NCI-H2196 treated with DMSO at 0.1 percent for 48 hours (cell line): ENCODE data around the gene BMP2K.
A peak's percentile ranks its signal among the peaks of the same experiment; 100 is the strongest.
"Not testable (repeated sequence)": the region's sequence is repeated elsewhere in the genome, so short reads cannot be mapped to it uniquely, and the experiment has no call there.

Source experiments
- DNase-seq: peaks from one replicate; lab custom pipeline; 2025; ENCODE audit not compliant: unreplicated experiment; lab: John Stamatoyannopoulos, UW

The BMP2K gene

DNA sequence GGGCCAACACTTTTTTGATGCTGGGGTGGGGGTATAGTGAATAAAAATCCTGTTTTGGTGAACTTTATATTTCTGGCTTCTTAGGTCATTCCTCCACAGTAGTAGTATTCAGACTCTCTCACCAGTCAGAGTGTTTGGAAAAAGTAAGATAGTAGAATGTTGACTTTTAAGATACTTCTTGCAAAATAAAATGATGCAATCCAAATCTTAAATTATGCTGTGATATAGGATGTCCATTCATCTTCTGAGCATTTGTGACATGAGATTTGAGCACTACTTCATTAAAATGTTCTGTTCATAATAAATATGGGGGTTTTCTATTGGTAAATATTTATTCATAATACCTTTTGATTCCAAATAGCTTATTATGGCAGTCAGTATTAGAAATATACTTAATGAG is 70.1 kb downstream of the BMP2K start:
- no peak for DNase-seq

DNA sequence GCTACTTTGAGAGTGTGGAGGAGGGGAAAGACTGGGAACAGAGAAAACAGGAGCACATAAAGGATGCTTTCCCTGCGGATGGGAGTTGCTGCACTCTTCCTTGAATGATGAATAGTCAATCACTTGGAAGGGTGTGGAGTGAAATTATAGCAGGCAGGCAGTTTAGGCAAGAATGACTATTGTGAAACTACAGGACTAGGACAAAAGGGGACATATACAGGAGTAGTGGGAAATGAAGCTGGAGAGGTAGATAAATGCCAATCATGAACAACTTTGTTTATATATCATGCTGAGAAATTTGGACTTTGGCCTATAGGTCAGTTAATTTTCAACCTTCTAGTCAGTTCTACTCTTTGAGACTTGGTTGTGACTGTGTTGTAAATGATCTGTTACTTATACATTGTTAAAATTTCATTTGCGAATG is 86.2 kb downstream of the BMP2K start:
- DNase-seq, result no peak

DNA sequence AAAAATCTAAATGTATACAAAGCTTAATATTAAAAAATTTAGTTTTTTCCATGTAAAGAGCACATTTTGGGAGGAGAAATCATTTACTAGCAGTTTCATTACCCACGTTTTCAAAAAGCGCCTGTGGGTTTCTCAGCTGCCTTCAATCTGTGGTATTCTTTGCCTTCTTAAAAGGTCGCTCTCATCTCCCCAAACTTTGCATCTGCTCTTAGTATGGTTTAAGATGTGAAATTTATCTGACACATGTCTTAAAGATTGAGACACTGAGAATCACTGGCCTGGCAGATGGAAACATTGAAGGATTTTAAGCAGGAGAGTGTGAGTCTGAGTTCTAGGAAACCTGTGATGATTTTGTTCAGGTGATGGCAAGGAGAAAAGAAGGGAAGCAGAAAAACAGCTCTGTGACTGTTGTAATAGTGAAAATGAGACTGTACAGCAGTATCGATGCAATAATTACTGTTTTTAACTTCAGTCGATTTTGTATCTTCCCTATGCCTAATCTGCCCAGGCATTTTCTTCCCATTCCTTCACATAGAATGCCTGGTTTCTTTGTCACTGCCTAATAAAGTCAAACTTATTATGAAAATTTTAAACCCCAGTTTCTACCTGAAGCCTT is 87.2 kb downstream of the BMP2K start:
- DNase-seq, result no peak

DNA sequence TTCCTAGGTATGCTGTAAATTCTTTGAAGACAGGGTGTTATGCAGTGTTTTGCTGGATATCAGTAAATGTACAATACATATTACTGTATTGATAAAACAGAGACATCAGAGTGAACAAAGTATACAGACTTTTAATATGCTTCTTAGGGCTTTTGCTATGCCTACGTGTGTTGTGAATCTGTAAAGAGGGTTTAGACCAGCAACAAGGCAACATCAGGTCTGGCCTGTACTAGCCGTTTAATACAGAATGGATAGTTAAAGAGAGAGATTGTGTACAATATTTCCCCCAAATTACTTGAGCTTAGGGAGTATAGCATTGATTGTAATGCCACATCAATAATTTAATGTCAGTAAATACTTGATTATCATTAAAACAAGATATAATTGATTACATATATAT is 87.8 kb downstream of the BMP2K start:
- DNase-seq, result no peak

DNA sequence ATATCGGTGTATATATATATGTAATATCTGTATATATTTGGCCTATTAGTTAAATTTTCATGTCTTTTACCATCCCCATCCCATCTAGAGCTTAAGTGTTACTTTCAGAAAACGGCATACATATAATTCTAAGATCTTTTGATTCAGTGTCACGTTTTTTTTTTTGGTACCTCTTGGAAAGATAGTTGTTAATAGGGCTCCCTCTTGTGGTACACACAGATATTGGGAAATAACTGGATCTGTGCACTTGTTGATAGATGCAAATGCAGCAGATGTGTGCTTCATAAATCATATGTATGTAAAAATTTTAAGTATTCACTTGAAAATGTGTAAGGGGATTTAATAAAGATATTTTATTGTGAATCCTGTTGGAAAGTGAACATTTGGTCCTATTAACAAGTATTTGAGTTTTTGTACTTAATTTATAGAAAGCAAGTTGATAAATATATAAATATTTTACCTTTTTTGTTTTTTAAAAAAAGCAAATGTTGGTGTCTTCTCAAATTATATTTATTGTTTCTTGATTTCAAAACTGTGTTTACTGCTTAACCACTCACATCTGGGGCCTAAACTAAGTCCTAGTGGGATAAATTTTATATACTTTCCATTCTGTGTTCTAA is 88.4 kb downstream of the BMP2K start:
- peak; percentile 9 for DNase-seq

DNA sequence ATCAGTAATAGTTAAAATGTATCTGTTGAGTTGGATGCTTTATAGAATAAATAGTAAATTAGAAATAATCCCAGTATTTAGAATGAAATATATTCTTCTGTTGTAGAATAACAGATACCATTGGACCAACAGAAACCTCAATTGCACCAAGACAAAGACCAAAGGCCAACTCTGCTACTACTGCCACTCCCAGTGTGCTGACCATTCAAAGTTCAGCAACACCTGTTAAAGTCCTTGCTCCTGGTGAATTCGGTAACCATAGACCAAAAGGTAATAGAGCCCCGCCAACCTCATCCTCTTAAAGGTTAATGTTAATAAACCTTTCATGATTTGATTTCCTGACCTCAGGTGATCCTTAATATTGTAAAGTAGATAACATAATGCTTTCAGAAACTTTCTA is 89.3 kb downstream of the BMP2K start:
- DNase-seq, result no peak

DNA sequence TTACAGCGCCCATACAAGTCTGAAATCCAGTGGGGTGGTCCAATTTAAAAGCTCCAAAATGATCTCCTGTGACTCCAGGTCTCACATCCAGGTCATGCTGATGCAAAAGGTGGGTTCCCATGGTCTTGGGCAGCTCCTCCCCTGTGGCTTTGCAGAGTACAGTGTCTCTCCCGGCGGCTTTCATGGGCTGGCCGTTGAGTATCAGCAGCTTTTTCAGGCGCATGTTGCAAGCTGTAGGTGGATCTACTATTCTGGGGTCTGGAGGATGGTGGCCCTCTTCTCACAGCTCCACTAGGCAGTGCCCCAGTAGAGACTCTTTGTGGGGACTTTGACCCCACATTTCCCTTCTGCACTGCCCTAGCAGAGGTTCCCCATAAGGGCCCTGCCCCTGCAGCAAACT is 92.6 kb downstream of the BMP2K start:
- not testable (repeated sequence) for DNase-seq

DNA sequence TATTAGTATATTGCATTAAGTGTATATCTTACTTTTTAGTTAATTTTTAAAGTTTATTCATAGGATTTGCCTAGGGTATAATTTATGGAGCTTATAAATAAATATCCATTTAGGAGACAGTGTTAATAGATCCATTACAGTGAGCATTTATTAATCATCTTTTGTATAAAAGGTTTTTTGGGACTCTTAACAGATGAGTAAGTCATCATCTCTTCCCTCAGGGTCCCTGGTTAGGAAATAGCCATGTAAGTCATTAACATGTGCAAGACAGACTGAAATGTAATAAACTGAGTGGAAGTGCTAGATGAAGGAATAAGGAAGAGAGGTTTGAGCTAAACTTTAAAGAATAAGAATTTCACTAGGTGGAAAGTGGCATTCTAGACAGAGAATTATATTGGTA is 93.9 kb downstream of the BMP2K start:
- DNase-seq, result no peak

DNA sequence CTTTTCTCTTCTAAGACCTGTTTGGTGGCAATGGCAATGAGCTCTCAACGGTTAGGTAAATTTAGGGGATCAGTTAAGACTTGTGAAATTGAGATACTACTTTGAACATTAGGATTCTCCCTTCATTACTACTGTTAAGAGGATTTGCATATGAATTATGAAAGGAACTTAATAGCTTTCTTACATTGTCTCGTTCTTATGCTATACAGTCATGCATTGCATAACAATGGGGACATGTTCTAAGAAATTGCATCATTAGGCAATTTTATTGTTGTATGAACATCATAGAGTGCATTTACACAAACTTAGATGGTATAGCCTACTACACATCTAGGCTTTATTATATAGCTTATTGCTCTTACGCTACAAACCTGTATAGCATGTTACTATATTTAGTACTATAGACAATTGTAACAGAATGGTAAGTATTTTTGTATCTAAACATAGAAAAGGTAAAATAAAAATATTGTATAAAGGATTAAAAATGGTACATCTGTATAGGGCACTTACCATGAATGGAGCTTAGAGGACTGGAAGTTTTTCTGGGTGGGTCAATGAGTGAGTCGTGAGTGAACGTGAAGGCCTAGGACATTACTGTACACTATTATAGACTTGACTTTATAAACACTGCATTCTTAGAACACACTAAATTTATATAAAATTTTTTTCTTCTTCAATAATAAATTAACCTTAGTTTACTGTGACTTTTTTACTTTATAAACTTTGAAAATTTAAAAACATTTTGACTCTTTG is 100.6 kb downstream of the BMP2K start:
- no peak for DNase-seq

DNA sequence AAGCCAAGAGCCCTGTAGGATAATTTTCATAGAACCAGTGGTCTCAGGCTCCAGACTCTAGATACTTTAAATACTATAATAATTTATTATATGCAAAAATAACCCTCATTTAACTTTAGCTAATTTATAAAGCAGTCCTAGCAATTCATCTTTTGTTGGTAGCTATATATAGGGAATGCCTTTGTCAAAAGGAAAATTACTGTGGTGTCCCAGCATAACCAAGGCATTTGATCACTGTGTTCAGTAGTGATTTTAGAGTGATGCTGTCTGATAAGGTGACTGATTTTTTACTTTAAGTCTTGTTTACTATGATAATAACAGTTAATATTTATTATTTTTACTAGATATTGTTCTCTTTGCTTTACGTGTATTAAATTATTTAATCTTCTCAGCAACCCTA is 101.9 kb downstream of the BMP2K start:
- DNase-seq, result no peak

DNA sequence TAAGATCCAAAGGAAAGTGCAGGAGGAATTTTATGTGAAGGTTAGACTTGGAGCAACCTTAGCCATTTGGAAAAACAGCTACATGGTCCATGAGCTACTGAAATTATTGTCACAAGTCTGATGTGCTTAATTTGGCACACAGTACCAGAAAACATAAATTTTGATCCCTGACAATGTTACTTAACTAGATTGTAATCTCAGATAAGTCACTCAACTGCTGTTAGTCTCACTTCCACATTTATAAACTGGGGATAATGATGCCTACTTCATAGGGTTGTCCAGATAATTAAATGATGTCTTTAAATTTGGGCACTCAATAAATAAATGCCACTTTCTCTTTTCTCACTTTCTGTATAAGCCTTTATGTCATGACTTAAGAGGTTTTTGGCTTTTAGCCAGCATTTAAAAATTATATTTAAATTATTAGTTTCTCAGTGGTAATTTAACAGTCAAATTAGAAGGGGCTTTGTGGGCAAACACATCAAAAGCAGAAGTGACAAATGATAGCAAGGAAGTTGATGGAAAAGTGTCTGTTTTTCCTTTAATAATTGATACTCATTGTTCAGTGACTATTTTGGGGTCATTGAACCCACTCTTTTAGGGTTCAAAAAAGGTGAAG is 104.8 kb downstream of the BMP2K start:
- DNase-seq, result no peak

DNA sequence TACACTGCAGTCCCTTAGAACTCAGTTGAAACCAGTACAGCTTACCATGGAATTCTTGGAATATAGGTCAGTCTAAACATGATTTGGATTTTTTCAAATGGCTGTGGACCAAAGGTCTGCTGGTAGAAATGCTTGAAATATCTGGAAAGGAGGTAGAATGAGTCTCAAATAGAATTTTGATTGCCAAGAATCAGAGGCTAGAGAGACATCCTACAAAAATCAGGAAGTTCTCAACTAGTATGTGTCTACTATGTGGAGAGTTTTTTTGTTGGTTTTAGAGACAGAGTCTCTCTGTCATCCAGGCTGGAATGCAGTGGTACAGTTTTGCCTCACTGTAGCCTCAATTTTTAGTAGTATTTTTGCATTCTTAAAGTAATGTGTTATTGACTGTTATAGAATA is 109.4 kb downstream of the BMP2K start:
- no peak for DNase-seq

DNA sequence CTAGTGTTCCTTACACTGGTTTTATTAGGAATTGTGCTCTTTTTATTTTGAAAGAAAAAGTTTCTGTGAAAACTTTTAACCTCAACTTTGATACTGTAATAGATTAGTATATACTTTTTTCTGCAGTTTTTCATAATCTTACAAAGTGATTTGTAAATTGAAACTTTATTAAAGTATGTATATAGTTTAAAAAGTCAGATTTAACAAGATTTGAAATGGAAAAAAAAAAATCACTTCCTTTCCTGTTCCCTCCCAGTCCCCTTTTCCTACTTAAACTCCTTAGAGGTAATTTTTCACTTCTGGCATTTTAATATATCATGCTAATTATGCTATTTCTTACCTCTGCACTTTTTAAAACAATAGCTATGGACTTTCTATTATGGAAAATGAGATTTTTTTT is 113.8 kb downstream of the BMP2K start:
- no peak for DNase-seq

DNA sequence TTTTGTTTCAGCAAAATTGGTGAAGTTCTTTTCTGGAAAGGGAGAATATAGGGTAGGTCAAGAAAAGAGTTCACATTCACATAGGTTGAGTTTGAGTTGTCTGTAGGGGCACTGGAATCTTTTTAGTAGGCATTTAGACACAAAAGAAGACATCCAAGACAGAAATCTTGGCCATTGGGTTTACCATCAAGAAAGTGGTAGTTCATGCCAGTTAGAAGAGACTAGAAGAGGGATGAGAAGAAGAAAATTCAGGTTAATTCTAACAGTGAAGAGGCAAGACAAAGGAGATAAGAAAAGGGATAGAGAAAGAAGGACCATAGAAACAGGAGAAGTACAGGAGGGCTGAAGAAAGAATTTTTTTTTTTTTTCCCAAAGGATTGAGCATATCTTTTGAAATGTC is 123.2 kb downstream of the BMP2K start:
- DNase-seq, result no peak

DNA sequence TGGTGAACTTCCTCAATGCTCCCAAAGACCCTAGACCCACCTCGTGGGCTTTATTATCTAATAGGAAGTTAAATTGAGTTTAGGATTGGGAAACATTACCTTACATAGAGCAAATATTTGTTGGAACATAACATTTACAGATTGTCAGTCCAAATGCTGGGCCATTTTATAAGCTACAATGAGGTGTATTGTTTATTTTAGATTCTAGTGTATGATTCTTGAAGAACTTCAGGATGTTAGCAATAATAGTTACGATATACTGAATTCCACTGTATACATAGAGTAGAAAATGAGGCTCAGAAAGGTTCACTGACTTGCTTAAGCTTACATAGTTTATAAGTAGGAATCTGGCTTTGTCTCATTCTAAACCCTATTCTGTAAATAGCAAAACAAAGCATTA is 125.7 kb downstream of the BMP2K start:
- DNase-seq, result no peak

DNA sequence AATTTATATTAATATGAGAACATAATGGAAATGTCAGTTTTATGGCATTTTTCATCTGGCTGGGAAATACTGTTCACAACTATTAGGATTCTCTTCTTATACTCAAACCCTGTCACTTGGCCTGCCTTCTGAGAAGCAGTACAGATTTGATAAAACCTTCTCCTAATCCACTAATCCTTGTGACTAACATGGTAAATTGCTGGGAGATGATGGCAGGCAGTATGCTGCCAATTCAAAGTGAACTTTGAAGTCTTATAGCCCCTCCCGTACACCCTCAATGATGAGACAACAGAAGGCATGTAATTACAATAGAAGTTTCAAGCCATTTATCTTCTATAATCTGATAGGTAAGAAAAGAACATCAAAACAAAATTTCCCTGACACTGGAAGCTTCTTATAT is 126.1 kb downstream of the BMP2K start:
- DNase-seq, result no peak

DNA sequence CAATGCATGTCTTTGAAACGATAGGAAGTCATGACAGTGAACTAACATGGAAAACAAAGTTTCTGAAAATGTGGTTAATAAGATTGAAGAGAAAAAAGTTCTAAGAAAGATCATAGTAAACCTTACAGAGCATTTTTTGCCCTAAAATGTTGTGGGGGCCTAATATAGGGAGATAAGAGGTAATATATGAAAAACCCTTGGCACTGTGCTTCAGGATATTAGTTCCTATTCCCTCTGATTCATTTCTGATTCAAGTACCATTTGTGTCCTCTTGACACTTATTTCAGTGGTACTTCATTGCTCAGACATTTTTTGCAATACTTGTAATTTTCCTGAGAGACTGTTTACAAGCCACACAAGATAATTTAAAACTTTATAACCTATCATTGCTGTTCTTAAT is 128.0 kb downstream of the BMP2K start:
- no peak for DNase-seq

DNA sequence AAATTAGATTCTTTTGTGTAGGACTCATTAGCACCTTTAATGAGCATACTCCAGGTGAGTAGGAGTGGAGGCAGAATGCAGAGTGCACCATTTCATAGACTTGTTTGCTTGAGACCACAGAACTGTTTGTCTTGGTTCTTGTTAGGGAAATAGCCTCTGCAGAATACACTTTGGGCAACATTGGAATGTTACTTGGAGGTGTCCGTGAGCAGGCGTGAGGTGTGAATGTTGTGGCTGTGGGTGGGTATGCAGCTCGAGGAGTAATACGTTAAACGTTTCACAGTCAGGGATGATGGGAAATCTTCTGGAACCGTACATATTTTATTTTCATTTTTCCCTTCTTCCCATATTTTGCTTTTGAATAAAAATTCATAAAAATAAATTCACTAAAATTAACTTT is 131.5 kb downstream of the BMP2K start:
- DNase-seq, result no peak

DNA sequence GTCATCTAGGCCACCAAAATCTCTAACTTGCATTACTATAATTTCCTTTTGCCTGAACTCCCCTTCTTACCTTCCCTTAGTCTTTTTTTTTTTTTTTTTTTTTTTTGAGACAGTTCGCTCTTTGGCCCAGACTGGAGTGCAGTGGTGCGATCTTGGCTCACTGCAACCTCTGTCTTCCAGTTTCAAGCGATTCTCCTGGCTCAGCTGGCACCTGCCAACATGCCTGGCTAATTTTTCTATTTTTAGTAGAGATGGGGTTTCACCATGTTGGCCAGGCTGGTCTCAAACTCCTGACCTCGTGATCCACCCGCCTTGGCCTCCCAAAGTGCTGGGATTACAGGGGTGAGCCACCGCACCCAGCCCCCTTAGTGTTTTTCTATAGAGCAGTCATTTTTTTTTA is 132.8 kb downstream of the BMP2K start:
- not testable (repeated sequence) for DNase-seq

DNA sequence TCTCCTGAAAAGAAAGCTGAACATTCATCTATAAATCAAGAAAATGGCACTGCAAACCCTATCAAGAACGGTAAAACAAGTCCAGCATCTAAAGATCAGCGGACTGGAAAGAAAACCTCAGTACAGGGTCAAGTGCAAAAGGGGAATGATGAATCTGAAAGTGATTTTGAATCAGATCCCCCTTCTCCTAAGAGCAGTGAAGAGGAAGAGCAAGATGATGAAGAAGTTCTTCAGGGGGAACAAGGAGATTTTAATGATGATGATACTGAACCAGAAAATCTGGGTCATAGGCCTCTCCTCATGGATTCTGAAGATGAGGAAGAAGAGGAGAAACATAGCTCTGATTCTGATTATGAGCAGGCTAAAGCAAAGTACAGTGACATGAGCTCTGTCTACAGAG is 134.5 kb downstream of the BMP2K start:
- no peak for DNase-seq

DNA sequence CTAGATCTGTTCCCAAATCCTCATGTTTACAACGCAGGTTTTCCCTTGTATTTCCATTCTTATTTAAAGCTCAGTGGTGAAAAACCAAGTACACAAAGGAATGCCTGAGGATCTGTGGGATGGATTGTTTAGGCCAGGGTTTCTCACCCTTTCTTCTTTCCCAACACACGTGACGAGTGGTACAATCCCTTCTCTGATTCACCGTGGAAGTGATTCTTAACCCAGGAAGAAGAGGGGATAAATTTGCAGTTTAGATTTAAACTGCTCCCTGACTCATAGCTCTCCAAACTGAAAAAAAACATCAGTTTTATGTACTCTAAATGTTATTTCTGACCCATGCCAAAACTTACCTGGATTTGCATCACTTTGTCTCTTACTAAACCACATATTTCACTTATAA is 146.1 kb downstream of the BMP2K start:
- no peak for DNase-seq
